Measurements from ENCODE around the gene KLHDC8A. TPM values are rescaled to one million over a fixed set of nuclear protein-coding genes. Genes with fewer than 3 reads are reported as not detected.

Gene KLHDC8A
- total RNA-seq, 2 experiments from 2014 or later, result not detected

DNA sequence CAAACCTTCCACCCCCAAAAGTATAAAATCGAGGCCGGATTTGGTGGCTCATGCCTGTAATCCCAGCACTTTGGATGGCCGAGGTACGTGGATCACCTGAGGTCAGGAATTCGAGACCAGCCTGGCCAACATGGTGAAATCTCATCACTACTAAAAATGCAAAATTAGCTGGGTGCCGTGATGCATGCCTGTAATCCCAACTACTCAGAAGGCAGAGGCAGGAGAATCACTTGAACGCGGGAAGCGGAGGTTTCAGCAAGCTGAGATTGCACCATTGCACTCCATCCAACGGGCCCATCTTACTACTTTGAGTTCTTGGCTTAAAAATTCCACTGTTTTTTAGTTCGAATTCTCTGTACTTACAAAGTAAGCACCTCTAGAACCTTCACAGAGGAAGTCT, 11.0 kb downstream of the KLHDC8A start:
- peaks cover 56% of the 10 kb centered on the region for H3K27me3 Mint-ChIP-seq
- ATAC-seq (ENCODE audit: low read depth), result no peak

DNA sequence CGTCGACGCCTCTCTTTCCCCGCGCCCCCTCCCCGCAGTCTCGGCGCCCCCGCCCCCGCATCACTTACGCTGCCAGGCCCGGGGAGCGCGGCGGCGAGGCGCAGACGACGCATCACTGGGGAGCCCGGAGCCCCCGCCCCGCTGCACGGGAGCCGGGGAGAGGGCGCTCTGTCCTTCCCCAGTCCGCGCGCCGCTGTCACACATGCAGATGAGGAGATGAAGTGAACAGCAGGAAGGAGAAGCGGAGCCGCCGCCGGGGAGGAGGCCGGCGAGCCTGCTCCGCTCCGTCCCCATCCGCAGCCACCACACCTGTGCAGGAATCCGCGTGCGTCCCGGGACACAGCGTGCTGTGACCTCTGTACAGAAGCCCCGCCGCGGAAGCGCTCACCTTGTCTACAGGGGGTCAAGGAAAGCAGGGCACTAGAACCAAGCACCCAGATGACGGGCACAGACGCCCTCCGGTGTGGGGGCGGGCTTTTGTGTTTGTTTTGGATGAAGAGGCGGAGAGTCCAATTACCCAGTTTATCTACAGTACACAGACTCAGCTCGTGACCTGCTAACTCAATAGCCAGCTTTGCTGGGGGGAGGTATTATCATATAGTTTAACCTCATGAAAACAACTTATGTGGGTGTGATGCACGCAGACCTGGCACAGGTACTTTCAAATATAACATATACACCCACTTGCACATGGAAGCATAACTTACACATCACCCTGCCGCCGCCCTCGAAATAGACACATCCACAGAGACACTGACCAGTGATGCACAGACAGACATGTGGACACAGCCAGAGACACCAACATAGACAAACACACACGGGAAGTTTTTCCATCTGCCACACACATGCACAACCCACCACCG, 12.4 kb downstream of the KLHDC8A start:
- H3K4me3 Mint-ChIP-seq, result peak overlapping the region; percentile 49
- peak; percentile 69 for ATAC-seq (ENCODE audit: low read depth)
- POLR2A ChIA-PET, result no interaction called here
- H3K4me1 Mint-ChIP-seq, result peaks cover 7% of the 10 kb centered on the region
- no peak overlapping the region for H3K27ac Mint-ChIP-seq
- DNase-seq, result peak; percentile 51
- H3K27me3 Mint-ChIP-seq, result peaks cover 58% of the 10 kb centered on the region
- no peaks in the 10 kb centered on the region for H3K9me3 Mint-ChIP-seq
- no peaks in the 10 kb centered on the region for H3K36me3 Mint-ChIP-seq

More for the DNA sequence above, 11.0 kb downstream of the KLHDC8A start:
- POLR2A ChIA-PET, result no interaction called here
- Mint-ChIP-seq H3K27ac (no peak overlapping the region), H3K36me3 (no peaks in the 10 kb centered on the region), H3K4me3 (no peak overlapping the region), H3K9me3 (no peaks in the 10 kb centered on the region), H3K4me1 (peaks cover 3% of the 10 kb centered on the region)
- DNase-seq, result no peak

DNA sequence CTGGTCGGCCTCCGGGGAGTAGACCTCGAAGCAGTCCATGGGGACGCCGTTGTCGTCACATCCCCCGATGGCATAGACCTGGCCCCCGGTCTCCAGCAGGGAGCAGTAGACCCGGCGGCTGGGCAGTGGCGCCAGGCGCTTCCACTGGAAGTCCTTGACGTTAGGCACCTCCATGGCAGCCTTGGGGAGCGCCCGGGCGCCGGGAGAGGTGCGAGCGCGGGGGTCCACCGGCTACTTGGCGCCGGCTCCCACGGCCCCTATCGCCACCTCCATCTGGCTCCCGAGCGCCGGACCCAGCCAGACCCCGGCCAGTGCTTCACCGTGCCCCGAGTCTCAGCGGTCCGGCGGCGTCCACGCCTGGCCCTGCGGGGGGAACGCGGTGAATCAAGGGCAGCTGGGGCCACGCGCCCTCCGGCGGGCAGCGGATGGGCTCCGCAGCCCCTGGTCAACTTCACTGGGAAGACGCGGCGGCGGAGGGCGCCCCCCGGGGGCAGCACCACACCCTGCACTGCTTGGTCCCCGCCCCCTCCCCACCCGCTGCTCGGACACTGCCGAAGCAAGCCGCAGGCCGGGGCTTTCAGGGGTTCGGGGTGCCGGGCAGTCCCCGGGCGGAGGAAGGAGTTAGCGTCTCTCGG, 13.2 kb downstream of the KLHDC8A start:
- no peaks in the 10 kb centered on the region for H3K36me3 Mint-ChIP-seq
- peaks cover 60% of the 10 kb centered on the region for H3K27me3 Mint-ChIP-seq
- no peak overlapping the region for H3K27ac Mint-ChIP-seq
- ATAC-seq (ENCODE audit: low read depth) (no peak), DNase-seq (no peak)
- H3K4me1 Mint-ChIP-seq, result peaks cover 7% of the 10 kb centered on the region
- H3K4me3 Mint-ChIP-seq, result no peak overlapping the region
- H3K9me3 Mint-ChIP-seq, result no peaks in the 10 kb centered on the region
- POLR2A ChIA-PET, result no interaction called here

DNA sequence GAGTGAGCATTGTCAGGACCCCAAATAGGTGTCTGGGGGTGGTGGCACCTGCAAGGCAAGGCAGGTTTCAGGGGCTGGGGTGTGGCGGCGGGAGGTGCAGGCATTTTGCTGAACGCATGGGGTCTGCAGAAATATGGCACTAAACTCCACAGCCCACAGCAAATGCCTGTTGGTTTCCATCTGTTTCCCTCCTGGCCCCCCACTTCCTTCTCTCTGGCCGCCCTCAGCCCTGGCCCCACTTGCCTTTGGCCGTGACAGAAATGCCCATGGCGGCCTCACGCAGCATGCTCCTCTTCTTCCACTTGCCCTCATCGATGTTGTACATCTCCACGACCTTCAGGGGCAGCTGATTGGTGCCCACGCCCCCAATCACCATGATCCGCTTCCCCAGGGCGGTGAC, 13.7 kb downstream of the KLHDC8A start:
- DNase-seq, result no peak
- Mint-ChIP-seq H3K27me3 (peaks cover 61% of the 10 kb centered on the region), H3K4me3 (no peak overlapping the region), H3K27ac (no peak overlapping the region), H3K9me3 (no peaks in the 10 kb centered on the region), H3K4me1 (peaks cover 7% of the 10 kb centered on the region), H3K36me3 (no peaks in the 10 kb centered on the region)
- POLR2A ChIA-PET, result no interaction called here
- no peak for ATAC-seq (ENCODE audit: low read depth)

DNA sequence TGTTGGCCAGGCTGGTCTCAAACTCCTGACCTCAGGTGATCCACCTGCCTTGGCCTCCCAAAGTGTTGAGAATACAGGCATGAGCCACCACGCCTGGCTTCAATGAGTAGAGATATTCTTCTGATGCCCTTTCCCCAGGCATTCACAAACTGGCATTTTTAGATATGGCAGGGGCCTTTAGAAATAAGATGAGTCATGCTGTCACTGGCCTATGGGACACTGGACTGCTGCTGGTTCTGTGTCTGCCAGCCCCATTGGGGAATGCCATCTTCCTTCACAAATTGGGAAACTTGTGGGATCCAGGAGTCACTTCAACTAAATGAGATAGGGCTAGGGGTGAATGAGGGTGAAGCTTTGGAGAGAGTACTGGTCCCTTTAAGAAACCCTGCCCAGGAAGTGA, 16.0 kb downstream of the KLHDC8A start:
- Mint-ChIP-seq H3K4me3 (no peak overlapping the region), H3K4me1 (peaks cover 7% of the 10 kb centered on the region), H3K27me3 (peaks cover 63% of the 10 kb centered on the region), H3K27ac (no peak overlapping the region), H3K36me3 (no peaks in the 10 kb centered on the region), H3K9me3 (no peaks in the 10 kb centered on the region)
- POLR2A ChIA-PET, result no interaction called here
- DNase-seq, result no peak
- no peak for ATAC-seq (ENCODE audit: low read depth)

DNA sequence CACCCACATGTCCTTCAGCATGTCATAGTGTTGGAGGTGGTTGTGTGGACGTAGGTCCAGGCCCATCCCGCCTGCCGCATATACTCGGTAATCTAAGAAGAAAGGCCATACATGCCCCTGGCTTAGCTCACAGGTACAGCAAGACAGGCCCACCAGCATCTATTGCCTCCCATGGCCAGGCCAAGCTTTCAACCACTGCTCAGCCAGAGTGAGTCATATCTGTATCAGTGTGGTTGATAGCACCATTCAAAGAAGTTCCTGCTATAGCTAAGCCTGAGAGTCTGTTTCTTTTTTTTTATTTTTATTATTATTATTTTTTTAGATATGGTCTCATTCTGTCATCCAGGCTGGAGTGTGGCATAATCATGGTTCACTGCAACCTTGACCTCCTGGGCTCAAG, 17.0 kb downstream of the KLHDC8A start:
- Mint-ChIP-seq H3K36me3 (no peaks in the 10 kb centered on the region), H3K9me3 (no peaks in the 10 kb centered on the region), H3K27ac (no peak overlapping the region), H3K4me1 (peaks cover 7% of the 10 kb centered on the region), H3K27me3 (peaks cover 54% of the 10 kb centered on the region), H3K4me3 (no peak overlapping the region)
- DNase-seq (no peak), ATAC-seq (ENCODE audit: low read depth) (no peak)
- POLR2A ChIA-PET, result no interaction called here

DNA sequence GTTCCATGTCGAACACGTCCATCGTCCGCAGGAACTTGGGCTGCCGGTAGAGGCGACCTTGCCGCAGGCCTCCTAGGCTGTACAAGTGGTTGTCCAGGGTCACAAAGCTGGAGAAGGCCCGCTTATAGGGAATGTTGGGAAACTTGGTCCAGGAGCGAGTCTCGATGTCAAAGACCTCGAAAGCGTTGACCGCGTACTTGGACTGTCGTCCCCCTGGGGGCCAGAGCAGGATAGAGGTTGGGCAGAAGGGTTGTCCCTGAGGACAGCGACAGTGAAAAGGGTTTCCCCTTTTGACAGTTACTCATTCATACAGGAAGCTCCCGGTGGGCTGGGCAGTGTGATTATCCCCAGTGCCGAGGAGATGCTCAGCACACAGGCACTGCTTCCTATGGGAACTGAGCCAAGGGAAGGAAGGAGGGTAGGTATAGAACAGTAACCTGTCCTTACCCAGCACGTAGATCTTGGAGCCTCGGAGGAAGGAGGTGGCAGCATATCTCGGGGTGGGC, 17.5 kb downstream of the KLHDC8A start:
- H3K4me3 Mint-ChIP-seq, result no peak overlapping the region
- DNase-seq (no peak), ATAC-seq (ENCODE audit: low read depth) (no peak)
- H3K27ac Mint-ChIP-seq, result no peak overlapping the region
- H3K27me3 Mint-ChIP-seq, result peaks cover 49% of the 10 kb centered on the region
- peaks cover 6% of the 10 kb centered on the region for H3K4me1 Mint-ChIP-seq
- H3K9me3 Mint-ChIP-seq, result no peaks in the 10 kb centered on the region
- POLR2A ChIA-PET, result no interaction called here
- H3K36me3 Mint-ChIP-seq, result no peaks in the 10 kb centered on the region

DNA sequence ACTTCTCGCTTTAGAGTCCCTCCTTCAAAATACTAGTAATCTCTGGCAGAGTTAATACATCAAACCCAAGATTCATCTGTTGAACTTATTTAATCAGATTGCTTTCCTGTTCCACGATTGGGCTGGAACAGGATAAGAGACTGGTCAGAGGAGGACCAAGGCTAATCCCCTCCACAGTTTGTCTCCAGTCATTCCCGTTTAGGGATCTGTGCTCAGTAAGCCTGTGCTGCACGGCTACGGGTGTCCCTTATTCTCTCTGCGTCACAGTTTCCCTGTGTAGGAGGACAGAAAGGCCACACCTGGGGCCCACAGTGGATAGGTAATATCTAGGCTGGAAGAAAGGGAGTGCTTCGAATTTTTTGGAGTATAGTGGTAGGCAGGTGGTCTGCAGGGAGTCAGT, 18.7 kb downstream of the KLHDC8A start:
- Mint-ChIP-seq H3K4me3 (no peak overlapping the region), H3K9me3 (no peaks in the 10 kb centered on the region), H3K4me1 (peaks cover 6% of the 10 kb centered on the region), H3K36me3 (no peaks in the 10 kb centered on the region), H3K27ac (no peak overlapping the region), H3K27me3 (peaks cover 50% of the 10 kb centered on the region)
- no peak for ATAC-seq (ENCODE audit: low read depth)
- no peak for DNase-seq
- POLR2A ChIA-PET, result no interaction called here

DNA sequence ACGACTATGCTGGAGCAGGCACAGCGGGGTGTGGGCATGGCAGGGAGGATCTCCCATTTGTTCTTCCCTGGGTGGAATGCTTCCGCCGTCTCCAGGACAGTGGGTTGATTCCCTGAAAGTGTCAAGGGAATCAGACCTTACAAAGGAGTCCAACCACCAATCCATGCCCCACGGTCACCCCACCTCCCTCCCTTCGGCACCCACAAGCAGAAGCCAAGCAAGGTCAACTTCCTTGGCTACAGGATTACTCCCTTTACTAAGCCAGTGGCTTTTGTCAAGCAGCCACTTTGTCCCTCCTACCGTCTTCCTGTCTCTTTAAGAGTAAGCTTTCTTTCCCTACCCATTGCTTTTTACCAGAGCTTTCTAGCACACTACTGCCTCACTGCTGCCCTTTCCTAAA, 19.2 kb downstream of the KLHDC8A start:
- Mint-ChIP-seq H3K36me3 (no peaks in the 10 kb centered on the region), H3K4me3 (no peak overlapping the region), H3K4me1 (peaks cover 6% of the 10 kb centered on the region), H3K27ac (no peak overlapping the region), H3K9me3 (no peaks in the 10 kb centered on the region), H3K27me3 (peaks cover 48% of the 10 kb centered on the region)
- POLR2A ChIA-PET, result no interaction called here
- ATAC-seq (ENCODE audit: low read depth) (no peak), DNase-seq (no peak)

DNA sequence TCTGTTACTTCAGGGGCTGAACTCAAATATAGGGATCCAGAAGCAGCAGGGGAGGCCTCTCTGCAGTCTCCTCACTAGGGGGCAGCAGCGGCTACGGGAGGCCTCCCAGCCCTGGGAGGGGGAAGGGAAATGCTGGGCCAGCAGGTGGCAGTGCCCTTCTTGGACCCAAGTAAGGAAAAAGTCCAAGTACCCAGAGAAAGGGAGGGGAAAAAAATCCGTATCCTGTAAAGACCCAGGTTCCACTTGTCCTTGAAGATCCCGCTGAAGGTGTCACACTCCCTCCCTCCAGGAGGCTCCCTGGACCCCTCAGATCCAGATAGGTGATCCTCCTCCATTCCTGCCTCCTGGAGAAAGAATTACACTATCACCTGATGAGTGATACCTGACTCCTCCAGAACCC, 21.0 kb downstream of the KLHDC8A start:
- peaks cover 6% of the 10 kb centered on the region for H3K4me1 Mint-ChIP-seq
- POLR2A ChIA-PET, result interaction anchor here (0.6 kb wide), 1 partner anchor 50 kb away, joined by 3 read pairs; no protein-coding TSS in a partner anchor
- DNase-seq (peak; percentile 80), ATAC-seq (ENCODE audit: low read depth) (peak; percentile 83)
- no peaks in the 10 kb centered on the region for H3K9me3 Mint-ChIP-seq
- H3K36me3 Mint-ChIP-seq, result no peaks in the 10 kb centered on the region
- no peak overlapping the region for H3K27ac Mint-ChIP-seq
- no peak overlapping the region for H3K4me3 Mint-ChIP-seq
- H3K27me3 Mint-ChIP-seq, result peaks cover 43% of the 10 kb centered on the region

DNA sequence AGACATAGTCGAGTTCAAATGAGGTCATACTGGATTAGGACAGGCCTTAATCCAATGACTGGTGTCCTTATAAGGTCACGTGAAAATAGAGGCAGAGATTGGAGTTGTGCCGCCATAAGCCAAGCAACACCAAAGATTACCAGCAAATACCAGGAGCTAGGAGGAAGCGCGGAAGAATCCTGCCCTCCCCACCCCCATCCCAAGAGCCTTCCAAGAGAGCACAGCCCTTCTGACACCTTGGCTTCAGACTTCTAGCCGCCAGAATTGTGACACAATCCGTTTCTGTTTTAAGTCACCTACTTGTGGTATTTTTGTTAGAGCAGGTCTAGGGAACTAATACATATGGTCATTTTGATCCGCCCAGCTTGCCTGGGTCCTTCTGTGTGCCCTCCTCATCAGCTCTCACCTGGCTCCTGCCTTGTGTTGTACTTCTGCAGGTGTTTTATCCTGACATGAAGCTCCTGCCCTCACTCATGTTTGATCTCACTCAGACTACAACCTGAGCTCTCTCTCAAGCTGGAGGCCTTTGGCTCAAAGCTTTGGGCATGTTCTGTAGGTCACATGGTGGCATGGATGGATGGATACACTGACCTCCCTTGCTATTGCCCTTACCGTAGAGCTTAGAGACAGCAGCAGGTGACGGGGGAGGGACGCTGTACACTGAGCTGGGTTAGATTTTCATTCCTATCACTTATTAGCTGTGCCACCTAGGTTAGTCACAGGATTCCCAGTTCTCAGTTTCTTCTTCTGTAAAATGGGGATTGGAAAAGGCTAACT, 24.5 kb downstream of the KLHDC8A start:
- H3K4me3 Mint-ChIP-seq, result no peak overlapping the region
- H3K27me3 Mint-ChIP-seq, result peaks cover 41% of the 10 kb centered on the region
- DNase-seq, result no peak
- no peak overlapping the region for H3K27ac Mint-ChIP-seq
- POLR2A ChIA-PET, result interaction anchor here (0.6 to 1.3 kb wide), 2 partner anchors 66 to 192 kb away, joined by 3 to 7 read pairs; no protein-coding TSS in a partner anchor
- H3K4me1 Mint-ChIP-seq, result peaks cover 2% of the 10 kb centered on the region
- H3K36me3 Mint-ChIP-seq, result no peaks in the 10 kb centered on the region
- no peaks in the 10 kb centered on the region for H3K9me3 Mint-ChIP-seq
- no peak for ATAC-seq (ENCODE audit: low read depth)

DNA sequence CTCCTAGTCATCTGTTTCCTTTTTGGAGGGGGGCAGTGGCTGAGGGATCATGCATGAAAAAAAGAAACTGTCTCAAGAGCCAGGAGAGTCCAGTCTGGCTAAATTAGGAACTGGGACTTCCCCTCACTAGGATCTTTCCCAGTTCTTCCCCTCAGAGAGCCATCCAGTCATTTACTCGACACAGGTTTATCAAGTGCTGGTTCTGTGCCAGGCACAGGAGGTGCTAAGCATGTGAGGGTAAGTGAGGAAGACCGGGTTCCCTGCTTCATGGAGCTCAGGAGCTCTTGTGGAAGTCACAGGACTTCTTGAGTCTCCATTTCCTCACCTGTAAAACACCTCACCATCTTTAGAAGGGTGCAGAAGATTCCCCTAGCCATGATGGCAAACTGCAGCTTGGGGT, 26.6 kb downstream of the KLHDC8A start:
- Mint-ChIP-seq H3K4me3 (no peak overlapping the region), H3K4me1 (peaks cover 3% of the 10 kb centered on the region), H3K36me3 (no peaks in the 10 kb centered on the region), H3K9me3 (no peaks in the 10 kb centered on the region), H3K27ac (no peak overlapping the region), H3K27me3 (peaks cover 40% of the 10 kb centered on the region)
- DNase-seq (no peak), ATAC-seq (ENCODE audit: low read depth) (no peak)
- POLR2A ChIA-PET, result interaction anchor here (1.3 kb wide), 1 partner anchor 57 kb away, joined by 3 read pairs; no protein-coding TSS in a partner anchor

DNA sequence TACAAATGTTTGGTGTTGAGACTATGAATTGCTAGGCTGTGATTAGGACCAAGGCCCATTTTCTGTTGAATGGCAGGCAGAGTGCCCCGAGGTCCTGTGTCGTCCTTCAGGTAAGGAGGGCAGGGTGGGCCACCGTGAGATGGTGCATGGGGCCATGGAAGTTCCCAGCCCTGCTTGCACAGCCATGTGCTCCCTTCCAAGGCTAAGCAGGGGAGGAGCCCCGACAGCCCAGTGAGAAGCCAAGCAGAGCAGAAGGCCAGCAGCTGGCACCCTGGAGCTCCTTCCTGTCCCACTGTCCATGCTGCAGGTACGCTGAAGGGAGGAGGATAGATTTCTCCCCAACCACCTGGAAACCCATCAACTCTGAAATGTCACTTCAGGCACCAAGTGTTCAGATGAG, 27.0 kb downstream of the KLHDC8A start:
- no peaks in the 10 kb centered on the region for H3K36me3 Mint-ChIP-seq
- ATAC-seq (ENCODE audit: low read depth) (no peak), DNase-seq (no peak)
- H3K9me3 Mint-ChIP-seq, result no peaks in the 10 kb centered on the region
- peaks cover 6% of the 10 kb centered on the region for H3K4me1 Mint-ChIP-seq
- no peak overlapping the region for H3K4me3 Mint-ChIP-seq
- POLR2A ChIA-PET, result no interaction called here
- peaks cover 40% of the 10 kb centered on the region for H3K27me3 Mint-ChIP-seq
- no peak overlapping the region for H3K27ac Mint-ChIP-seq
